Natural killer cell (primary cell): ENCODE results near the gene KIF5C. TPM values are rescaled to one million over a fixed set of nuclear protein-coding genes. Genes with fewer than 3 reads are reported as not detected.

ENCODE experiments used
- ATAC-seq, 3 donors: fragments of 150-1000 bp in 2 of 3; fragments of 200-7000 bp in 1 of 3; cut with Tn5 transposase; 1 replicate in 1 of 3; 2 replicates in 2 of 3; pipeline ENCODE4 v1.10.0; 2021; ENCODE audit warnings: mild to moderate bottlenecking in 2 of 3, moderate library complexity in 2 of 3
- DNase-seq, 2 donors: peaks; one replicate each; pipeline versions ENCODE4 v3.0.0 to v3.0.0-alpha.2; 2013 to 2021; ENCODE audit warnings: mixed read lengths in 1 of 2
- H3K27ac ChIP-seq: one replicate; pipeline ENCODE4 v1.5.1; 2013; ENCODE audit warnings: mild to moderate bottlenecking, low read length
- H3K27me3 ChIP-seq: one replicate; pipeline ENCODE4 v1.6.1; 2013; ENCODE audit warnings: low read length; ENCODE audit not compliant: control insufficient read depth, insufficient read depth
- H3K36me3 ChIP-seq: one replicate; pipeline ENCODE4 v1.6.1; 2013; ENCODE audit warnings: low read length; ENCODE audit not compliant: control insufficient read depth, insufficient read depth
- H3K4me1 ChIP-seq: one replicate; pipeline ENCODE4 v1.6.1; 2013; ENCODE audit warnings: low read length; ENCODE audit not compliant: control insufficient read depth, insufficient read depth
- H3K4me3 ChIP-seq: one replicate; pipeline ENCODE4 v1.5.1; 2013; ENCODE audit warnings: low read length
- H3K9me3 ChIP-seq: one replicate; pipeline ENCODE4 v1.6.1; 2013; ENCODE audit warnings: low read length; ENCODE audit not compliant: control insufficient read depth, insufficient read depth
- H3K27ac Mint-ChIP-seq, 2 donors: one replicate each; pipeline ENCODE4 v1.8.0; 2022; ENCODE audit warnings: mild to moderate bottlenecking in 2 of 2, mixed read lengths in 2 of 2, moderate library complexity in 1 of 2
- H3K27me3 Mint-ChIP-seq, 2 donors: one replicate each; pipeline ENCODE4 v1.8.0; 2022; ENCODE audit warnings: low read depth in 2 of 2, mixed read lengths in 2 of 2
- H3K36me3 Mint-ChIP-seq: one replicate; pipeline ENCODE4 v1.8.0; 2022; ENCODE audit warnings: mixed read lengths
- H3K4me1 Mint-ChIP-seq, 2 donors: one replicate each; pipeline ENCODE4 v1.8.0; 2022; ENCODE audit warnings: mixed read lengths in 2 of 2
- H3K4me3 Mint-ChIP-seq: one replicate; pipeline ENCODE4 v1.8.0; 2022; ENCODE audit warnings: mild to moderate bottlenecking, moderate library complexity, mixed read lengths
- H3K9me3 Mint-ChIP-seq, 2 donors: one replicate each; pipeline ENCODE4 v1.8.0; 2022; ENCODE audit warnings: mixed read lengths in 2 of 2
- CTCF ChIP-seq: fragments of 200-600 bp; IDR thresholded peaks from one replicate; pipeline ENCODE4 v1.8.0; 2022; ENCODE audit warnings: antibody characterized with exemption
- WGBS: methylation state at CpG from one replicate; pipeline ENCODE4 v1.1.7; 2013; ENCODE audit warnings: missing lambda C conversion rate; ENCODE audit not compliant: insufficient coverage; 5-methylcytosine and 5-hydroxymethylcytosine counted together
- intact Hi-C: fragments of 100-400 bp; cut with micrococcal nuclease; formaldehyde crosslinking; loops from one replicate; pipeline ENCODE4 v1.14.2; 2022
- total RNA-seq, 4 donors: library from RNA; stranded (reverse); fragments of 120-200 nt in 1 of 4; gene quantifications; one replicate each; pipeline versions ENCODE4 v1.2.3 to v1.2.4, GENCODE V29; 2013 to 2022

KIF5C gene
- total RNA-seq, 3 donors from 2014 or later (not counting 1 experiment from before 2014, with no cell fraction given) = 0.42 to 2.7 (median 1.8) TPM

DNA sequence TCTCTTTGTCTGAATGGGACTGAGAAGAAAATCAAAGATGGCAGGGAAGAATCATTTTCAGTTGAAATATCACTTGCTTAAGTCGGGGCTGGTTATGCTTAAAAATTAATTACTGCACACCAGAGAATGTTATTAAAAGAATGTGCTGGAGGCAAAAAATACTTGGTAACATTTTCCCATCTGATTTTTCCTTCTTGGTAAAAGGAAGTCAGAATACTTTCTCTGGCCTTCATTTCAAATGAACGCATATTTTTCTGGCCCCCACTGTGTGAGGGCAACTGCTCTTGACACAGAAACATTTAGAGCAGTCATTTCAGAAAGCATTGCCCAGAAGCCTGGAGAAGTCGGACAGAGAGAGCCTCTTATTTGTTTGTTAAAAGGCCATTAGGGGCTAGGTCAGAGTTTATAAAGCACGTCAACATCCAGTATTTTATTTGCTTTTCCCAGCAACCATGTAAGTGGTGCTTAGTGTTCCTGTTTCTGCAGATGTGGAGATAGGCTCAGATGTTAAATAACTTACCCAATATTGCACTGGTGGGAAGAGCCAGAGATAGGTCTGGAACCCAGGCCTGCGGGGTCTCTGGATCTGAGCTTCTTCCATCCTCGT, 130.5 kb downstream of the KIF5C start:
- no peaks in the 10 kb centered on the region for H3K36me3 Mint-ChIP-seq
- H3K9me3 ChIP-seq = no peaks in the 10 kb centered on the region
- no peak overlapping the region for H3K4me3 ChIP-seq
- H3K27me3 Mint-ChIP-seq = peaks cover 0 to 7% of the 10 kb centered on the region in 2 donors
- intact Hi-C loops = no loop called here
- H3K27ac ChIP-seq = no peak overlapping the region
- H3K9me3 Mint-ChIP-seq = no peaks in the 10 kb centered on the region
- H3K4me3 Mint-ChIP-seq = no peak overlapping the region
- no peak overlapping the region for H3K27ac Mint-ChIP-seq
- WGBS = 98% methylated on average over 5 of the region's 6 CpGs
- no peaks in the 10 kb centered on the region for H3K4me1 ChIP-seq
- no peaks in the 10 kb centered on the region for H3K4me1 Mint-ChIP-seq
- no peak for TF ChIP-seq CTCF
- DNase-seq (no peak), ATAC-seq (no peak)
- H3K36me3 ChIP-seq = no peaks in the 10 kb centered on the region
- no peaks in the 10 kb centered on the region for H3K27me3 ChIP-seq

- no peak overlapping the region for H3K27ac Mint-ChIP-seq
- H3K4me1 ChIP-seq = no peaks in the 10 kb centered on the region
These were observed 132.0 kb downstream of the KIF5C start for GRCh38 chr2:149006883-149007543.

GRCh38 chr2:149008381-149008780, 133.4 kb downstream of the KIF5C start:
- H3K4me1 ChIP-seq = no peaks in the 10 kb centered on the region
- DNase-seq (no peak), ATAC-seq (no peak)
- peaks cover 0 to 4% of the 10 kb centered on the region in 2 donors for H3K27me3 Mint-ChIP-seq
- TF ChIP-seq CTCF = no peak
- no peak overlapping the region for H3K4me3 Mint-ChIP-seq
- no peaks in the 10 kb centered on the region for H3K9me3 Mint-ChIP-seq
- H3K36me3 Mint-ChIP-seq = no peaks in the 10 kb centered on the region
- no peak overlapping the region for H3K27ac ChIP-seq
- H3K4me1 Mint-ChIP-seq = no peaks in the 10 kb centered on the region
- no peaks in the 10 kb centered on the region for H3K9me3 ChIP-seq
- no peaks in the 10 kb centered on the region for H3K36me3 ChIP-seq
- no peak overlapping the region for H3K27ac Mint-ChIP-seq
- intact Hi-C loops = no loop called here
- no peaks in the 10 kb centered on the region for H3K27me3 ChIP-seq
- H3K4me3 ChIP-seq = no peak overlapping the region
- WGBS = 88% methylated on average over 7 of the region's 7 CpGs

More at GRCh38 chr2:149006883-149007543, 132.0 kb downstream of the KIF5C start:
- 89% methylated on average over 4 of the region's 4 CpGs for WGBS
- intact Hi-C loops = no loop called here
- TF ChIP-seq CTCF = no peak
- DNase-seq = no peak
- H3K9me3 ChIP-seq = no peaks in the 10 kb centered on the region
- Mint-ChIP-seq H3K27me3 (peaks cover 0 to 7% of the 10 kb centered on the region in 2 donors), H3K9me3 (no peaks in the 10 kb centered on the region), H3K4me3 (no peak overlapping the region), H3K4me1 (no peaks in the 10 kb centered on the region), H3K36me3 (no peaks in the 10 kb centered on the region)
- no peak for ATAC-seq
- no peaks in the 10 kb centered on the region for H3K36me3 ChIP-seq
- H3K27me3 ChIP-seq = no peaks in the 10 kb centered on the region
- H3K27ac ChIP-seq = no peak overlapping the region
- no peak overlapping the region for H3K4me3 ChIP-seq
